ENCODE data around the gene INSYN1. TPM values are rescaled to one million over a fixed set of nuclear protein-coding genes. Genes with fewer than 3 reads are reported as not detected.

The INSYN1 gene
- polyA plus RNA-seq, 1 donor from 2014 or later, result 21.3 TPM

- Histone ChIP-seq H3K36me3 (ENCODE audit: insufficient read depth, low read length) (peaks cover 4% of the 10 kb centered on the region), H3K27ac (ENCODE audit: low read length) (no peak overlapping the region), H2AFZ (ENCODE audit: low read depth, low read length) (no peak overlapping the region), H3K9me2 (ENCODE audit: insufficient read depth, low read length) (no peaks in the 10 kb centered on the region), H4K20me1 (ENCODE audit: insufficient read depth) (no peaks in the 10 kb centered on the region), H3K4me3 (ENCODE audit: low read length) (no peak overlapping the region), H3K79me2 (replicated peaks; ENCODE audit: insufficient read depth, low read length) (no peaks in the 10 kb centered on the region), H3K9me3 (ENCODE audit: low read length) (no peaks in the 10 kb centered on the region), H3K4me2 (ENCODE audit: low read length) (no peak overlapping the region), H3K27me3 (ENCODE audit: insufficient read depth, low read depth, low read length) (no peaks in the 10 kb centered on the region), H3F3A (ENCODE audit: insufficient read depth, low read length, poor library complexity, severe bottlenecking) (no peaks in the 10 kb centered on the region), H3K9ac (ENCODE audit: low read length) (no peak overlapping the region)
- no peak for TF ChIP-seq POLR2AphosphoS5 (IDR thresholded peaks at IDR 0.05)
Measured at GRCh38 chr15:73717206-73717605, 35.9 kb downstream of the INSYN1 start.

- peaks cover 4% of the 10 kb centered on the region for H3K36me3 ChIP-seq (ENCODE audit: insufficient read depth, low read length)
- H3K4me3 ChIP-seq (ENCODE audit: low read length), result no peak overlapping the region
- H3K27ac ChIP-seq (ENCODE audit: low read length), result no peak overlapping the region
- H2AFZ ChIP-seq (ENCODE audit: low read depth, low read length), result no peak overlapping the region
- no peaks in the 10 kb centered on the region for H3F3A ChIP-seq (ENCODE audit: insufficient read depth, low read length, poor library complexity, severe bottlenecking)
- no peaks in the 10 kb centered on the region for H3K9me3 ChIP-seq (ENCODE audit: low read length)
- no peaks in the 10 kb centered on the region for H4K20me1 ChIP-seq (ENCODE audit: insufficient read depth)
- H3K79me2 ChIP-seq (replicated peaks; ENCODE audit: insufficient read depth, low read length), result no peaks in the 10 kb centered on the region
- H3K9ac ChIP-seq (ENCODE audit: low read length), result no peak overlapping the region
- H3K27me3 ChIP-seq (ENCODE audit: insufficient read depth, low read depth, low read length), result no peaks in the 10 kb centered on the region
- no peak for TF ChIP-seq EP300 (conservative IDR thresholded peaks at IDR 0.05; ENCODE audit: poor library complexity, severe bottlenecking)
- no peak for TF ChIP-seq MXI1 (conservative IDR thresholded peaks at IDR 0.05; ENCODE audit: poor library complexity, severe bottlenecking)
- no peak for TF ChIP-seq REST (IDR thresholded peaks at IDR 0.05; ENCODE audit: borderline replicate concordance)
- no peak for TF ChIP-seq SMC3 (conservative IDR thresholded peaks at IDR 0.05; ENCODE audit: poor library complexity)
- no peak for TF ChIP-seq TAF1 (IDR thresholded peaks at IDR 0.05; ENCODE audit: low read depth)
- no peak for TF ChIP-seq RAD21 (conservative IDR thresholded peaks at IDR 0.05)
- TF ChIP-seq POLR2AphosphoS5 (IDR thresholded peaks at IDR 0.05), result no peak
- no peak for TF ChIP-seq CTCF (IDR thresholded peaks at IDR 0.05; ENCODE audit: poor library complexity, severe bottlenecking)
- no peak for TF ChIP-seq EZH2 (IDR thresholded peaks at IDR 0.05; ENCODE audit: borderline replicate concordance, insufficient read depth, low read length, poor library complexity, severe bottlenecking)
- no peak overlapping the region for H3K4me2 ChIP-seq (ENCODE audit: low read length)
- no peaks in the 10 kb centered on the region for H3K9me2 ChIP-seq (ENCODE audit: insufficient read depth, low read length)
Measured at GRCh38 chr15:73716417-73716816, 36.7 kb downstream of the INSYN1 start.

- TF ChIP-seq POLR2AphosphoS5 (IDR thresholded peaks at IDR 0.05) (no peak), EP300 (conservative IDR thresholded peaks at IDR 0.05; ENCODE audit: poor library complexity, severe bottlenecking) (no peak), REST (IDR thresholded peaks at IDR 0.05; ENCODE audit: borderline replicate concordance) (no peak), TAF1 (IDR thresholded peaks at IDR 0.05; ENCODE audit: low read depth) (no peak), SMC3 (conservative IDR thresholded peaks at IDR 0.05; ENCODE audit: poor library complexity) (no peak), CTCF (IDR thresholded peaks at IDR 0.05; ENCODE audit: poor library complexity, severe bottlenecking) (no peak), RAD21 (conservative IDR thresholded peaks at IDR 0.05) (no peak), MXI1 (conservative IDR thresholded peaks at IDR 0.05; ENCODE audit: poor library complexity, severe bottlenecking) (no peak), EZH2 (IDR thresholded peaks at IDR 0.05; ENCODE audit: borderline replicate concordance, insufficient read depth, low read length, poor library complexity, severe bottlenecking) (no peak)
Measured at GRCh38 chr15:73715417-73715816, 37.7 kb downstream of the INSYN1 start.

More at GRCh38 chr15:73715417-73715816, 37.7 kb downstream of the INSYN1 start:
- Histone ChIP-seq H3K27me3 (ENCODE audit: insufficient read depth, low read depth, low read length) (no peaks in the 10 kb centered on the region), H3K4me3 (ENCODE audit: low read length) (no peak overlapping the region), H3K9me3 (ENCODE audit: low read length) (no peaks in the 10 kb centered on the region), H3K4me2 (ENCODE audit: low read length) (no peak overlapping the region), H3K79me2 (replicated peaks; ENCODE audit: insufficient read depth, low read length) (no peaks in the 10 kb centered on the region), H3K9ac (ENCODE audit: low read length) (no peak overlapping the region), H3F3A (ENCODE audit: insufficient read depth, low read length, poor library complexity, severe bottlenecking) (no peaks in the 10 kb centered on the region), H2AFZ (ENCODE audit: low read depth, low read length) (no peak overlapping the region), H3K27ac (ENCODE audit: low read length) (no peak overlapping the region), H4K20me1 (ENCODE audit: insufficient read depth) (no peaks in the 10 kb centered on the region), H3K36me3 (ENCODE audit: insufficient read depth, low read length) (peaks cover 4% of the 10 kb centered on the region), H3K9me2 (ENCODE audit: insufficient read depth, low read length) (no peaks in the 10 kb centered on the region)

Data from neural cell (in vitro differentiated cells).